Coronary artery (tissue), 2 donors: ENCODE data around the gene ZNF22.
A peak's percentile ranks its signal among the peaks of the same experiment; 100 is the strongest.

Source experiments
- DNase-seq: peaks from one replicate; pipeline ENCODE4 v3.0.0-alpha.2; 2017; ENCODE audit warnings: low spot score
- H3K27ac ChIP-seq, 2 donors: fragments of 200-600 bp; sonication (generic); one replicate each; pipeline ENCODE4 v1.5.1; 2016 to 2019
- H3K4me3 ChIP-seq: fragments of 200-600 bp; sonication (generic); 2 replicates; pipeline ENCODE4 v1.5.1; 2016; ENCODE audit warnings: mild to moderate bottlenecking, moderate library complexity
- CTCF ChIP-seq: fragments of 200-600 bp; sonication (generic); IDR thresholded peaks from one replicate; pipeline ENCODE4 v1.5.1; 2019; ENCODE audit warnings: antibody characterized with exemption

ZNF22 gene

GRCh38 chr10:44997105-44997748 is 3.5 kb upstream of the ZNF22 start:
- Histone ChIP-seq H3K4me3 (peak overlapping the region; percentile 26), H3K27ac (peak overlapping the region; percentile 81 to 98)
- peak; percentile 52 for DNase-seq
- TF ChIP-seq CTCF = no peak

- DNase-seq = peak; percentile 76
- TF ChIP-seq CTCF = no peak
- H3K27ac ChIP-seq = peak overlapping the region; percentile 81 to 98
These were observed 2.5 kb upstream of the ZNF22 start for GRCh38 chr10:44998146-44998631.

DNA sequence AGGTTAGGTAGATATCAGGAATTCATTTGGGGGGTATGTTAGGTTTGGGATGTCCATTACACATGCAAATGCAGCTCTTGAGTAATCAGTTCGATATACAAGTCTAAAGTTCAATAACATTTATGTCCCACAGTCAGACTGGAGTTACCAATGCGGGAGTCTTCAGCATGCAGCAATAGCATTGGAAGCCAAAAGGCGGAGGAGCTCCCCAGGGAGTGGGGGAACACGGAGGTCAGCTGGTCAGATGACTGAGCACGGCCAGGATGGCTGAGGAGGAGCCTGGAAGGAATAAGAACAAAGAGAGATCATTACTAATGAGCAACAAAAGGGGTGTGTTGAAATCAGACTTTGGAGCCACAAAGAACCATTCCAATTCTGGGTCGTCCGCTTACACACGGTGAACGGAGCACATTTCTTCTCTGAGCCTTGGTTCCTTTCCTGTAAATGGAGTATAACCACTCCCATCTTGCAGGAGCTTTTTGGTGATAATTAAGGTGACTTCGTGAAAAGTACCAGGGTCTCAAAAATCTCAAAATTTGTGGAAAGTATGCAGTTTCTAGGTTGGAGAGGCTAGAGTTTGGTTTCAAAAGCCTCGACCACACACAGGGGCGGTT is 478 bp upstream of the ZNF22 start:
- Histone ChIP-seq H3K4me3 (peak overlapping the region; percentile 78), H3K27ac (peak overlapping the region; percentile 85 to 98)
- peak; percentile 91 for DNase-seq
- TF ChIP-seq CTCF = no peak

More at GRCh38 chr10:44998146-44998631, 2.5 kb upstream of the ZNF22 start:
- H3K4me3 ChIP-seq = no peak overlapping the region

GRCh38 chr10:45001381-45002148 is 842 bp downstream of the ZNF22 start:
- H3K4me3 ChIP-seq = peak overlapping the region; percentile 78
- H3K27ac ChIP-seq = peak overlapping the region; percentile 85 to 98
- peak; percentile 88 for DNase-seq
- no peak for TF ChIP-seq CTCF

DNA sequence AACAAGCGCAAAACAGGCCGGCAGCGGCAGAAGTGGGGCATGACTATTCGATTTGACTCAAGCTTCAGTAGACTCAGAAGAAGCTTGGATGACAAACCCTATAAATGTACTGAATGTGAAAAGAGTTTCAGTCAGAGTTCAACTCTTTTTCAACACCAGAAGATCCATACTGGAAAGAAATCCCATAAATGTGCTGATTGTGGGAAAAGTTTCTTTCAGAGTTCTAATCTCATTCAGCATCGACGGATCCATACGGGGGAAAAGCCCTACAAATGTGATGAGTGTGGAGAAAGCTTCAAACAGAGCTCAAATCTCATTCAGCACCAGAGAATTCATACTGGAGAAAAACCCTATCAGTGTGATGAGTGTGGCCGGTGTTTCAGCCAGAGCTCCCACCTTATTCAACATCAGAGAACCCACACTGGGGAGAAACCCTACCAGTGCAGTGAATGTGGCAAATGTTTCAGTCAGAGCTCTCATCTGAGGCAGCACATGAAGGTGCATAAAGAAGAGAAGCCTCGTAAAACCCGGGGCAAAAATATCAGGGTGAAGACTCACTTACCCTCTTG is 2.8 kb downstream of the ZNF22 start:
- Histone ChIP-seq H3K4me3 (no peak overlapping the region), H3K27ac (no peak overlapping the region)
- no peak for TF ChIP-seq CTCF
- no peak for DNase-seq

DNA sequence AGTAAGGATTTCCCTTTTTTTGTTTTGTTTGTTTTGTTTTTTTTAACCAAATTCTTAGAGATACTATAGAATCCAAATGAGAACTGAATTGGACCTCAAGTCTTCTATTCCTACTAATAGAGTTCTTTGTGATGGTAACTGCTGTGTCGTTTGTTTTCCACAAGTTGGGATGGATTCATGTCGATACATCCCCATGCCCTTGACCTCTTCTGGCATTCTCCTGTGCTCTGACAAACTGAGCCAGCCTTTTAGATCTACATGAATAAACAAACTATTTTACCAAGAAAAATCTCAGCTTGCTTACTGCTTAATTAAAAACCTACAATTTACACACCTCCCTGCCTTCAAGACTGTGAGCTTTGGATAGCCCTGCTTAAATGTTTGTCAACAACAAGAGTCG is 3.9 kb downstream of the ZNF22 start:
- no peak for TF ChIP-seq CTCF
- no peak for DNase-seq
- Histone ChIP-seq H3K4me3 (no peak overlapping the region), H3K27ac (no peak overlapping the region)
